NCI-H2196 treated with DMSO at 0.1 percent for 48 hours (cell line): ENCODE results near the gene CCDC57.

ENCODE experiments used
- DNase-seq: peaks from one replicate; lab custom pipeline; 2025; ENCODE audit not compliant: unreplicated experiment; lab: John Stamatoyannopoulos, UW

Gene CCDC57

DNA sequence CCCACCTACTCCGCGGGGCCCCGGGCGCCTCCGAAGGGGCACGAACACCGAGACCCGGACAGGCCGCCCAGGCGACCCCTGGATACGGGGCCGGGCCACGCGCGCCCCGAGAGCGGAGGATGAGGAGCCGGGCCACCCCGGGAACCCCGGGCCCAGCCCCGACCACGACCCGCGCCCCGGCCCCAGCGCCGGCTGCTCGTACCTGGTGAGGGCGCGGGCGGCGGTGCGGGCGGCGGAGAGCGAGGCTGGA is 114.8 kb downstream of the CCDC57 start:
- DNase-seq = no peak

DNA sequence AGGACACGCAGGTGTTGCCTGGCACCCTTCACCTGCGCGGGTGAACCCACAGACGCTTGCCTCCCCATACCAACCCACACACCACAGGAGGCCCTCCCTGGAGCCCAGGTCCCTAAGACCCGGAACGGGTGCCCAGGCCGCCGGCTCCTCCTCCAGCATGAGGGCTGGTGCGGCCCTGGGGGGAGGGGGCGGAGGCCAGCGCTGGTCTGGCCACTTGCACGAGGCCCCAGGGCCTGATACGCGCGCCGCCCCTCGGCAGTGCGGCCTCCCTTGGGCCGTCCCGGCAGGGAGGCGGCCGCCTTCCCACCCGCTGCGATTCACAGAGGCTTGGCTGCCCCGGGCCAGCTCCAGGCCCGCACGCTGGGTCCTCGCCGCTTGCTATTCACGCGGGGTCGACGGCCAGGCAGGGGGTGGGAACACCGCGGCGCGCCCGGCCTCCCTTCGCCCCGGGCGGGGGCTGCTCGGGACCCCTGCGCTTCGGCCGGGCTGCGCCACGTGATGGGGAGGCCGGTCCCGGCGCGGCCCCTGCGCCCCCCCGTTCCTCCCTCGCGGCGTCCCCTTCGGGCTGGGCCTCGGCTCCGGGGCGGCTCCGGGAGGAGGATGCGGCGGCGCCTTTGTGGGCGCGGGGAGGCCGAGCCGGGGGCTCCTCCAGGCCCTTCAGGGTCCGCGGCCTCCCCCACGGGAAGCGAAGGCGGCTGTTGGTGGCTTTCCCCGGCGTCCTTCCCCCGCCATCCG is 115.3 kb downstream of the CCDC57 start:
- no peak for DNase-seq

DNA sequence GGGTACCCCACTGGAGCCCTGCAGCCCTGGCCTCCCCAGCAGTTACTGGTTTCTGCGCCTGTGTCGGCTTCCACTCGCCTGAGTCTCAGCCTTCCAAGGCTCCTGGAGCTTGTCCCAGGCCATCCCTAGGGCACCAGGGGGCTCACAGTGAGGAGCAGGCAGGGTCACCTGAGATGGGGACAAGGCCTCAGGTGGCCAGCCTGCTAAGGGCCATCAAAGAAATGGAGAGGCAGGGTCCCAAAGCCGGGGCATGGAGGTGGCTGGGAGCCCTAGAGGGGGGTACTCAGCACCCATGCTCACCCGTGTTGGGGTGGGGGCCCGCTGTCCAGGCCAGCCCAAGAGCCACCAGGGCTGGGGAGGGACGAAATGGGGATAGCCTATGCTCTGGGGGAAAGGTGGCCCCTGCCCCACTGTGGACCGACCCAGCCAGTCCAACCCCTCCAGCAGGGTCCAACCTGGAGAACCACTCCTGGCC is 115.9 kb downstream of the CCDC57 start:
- no peak for DNase-seq

DNA sequence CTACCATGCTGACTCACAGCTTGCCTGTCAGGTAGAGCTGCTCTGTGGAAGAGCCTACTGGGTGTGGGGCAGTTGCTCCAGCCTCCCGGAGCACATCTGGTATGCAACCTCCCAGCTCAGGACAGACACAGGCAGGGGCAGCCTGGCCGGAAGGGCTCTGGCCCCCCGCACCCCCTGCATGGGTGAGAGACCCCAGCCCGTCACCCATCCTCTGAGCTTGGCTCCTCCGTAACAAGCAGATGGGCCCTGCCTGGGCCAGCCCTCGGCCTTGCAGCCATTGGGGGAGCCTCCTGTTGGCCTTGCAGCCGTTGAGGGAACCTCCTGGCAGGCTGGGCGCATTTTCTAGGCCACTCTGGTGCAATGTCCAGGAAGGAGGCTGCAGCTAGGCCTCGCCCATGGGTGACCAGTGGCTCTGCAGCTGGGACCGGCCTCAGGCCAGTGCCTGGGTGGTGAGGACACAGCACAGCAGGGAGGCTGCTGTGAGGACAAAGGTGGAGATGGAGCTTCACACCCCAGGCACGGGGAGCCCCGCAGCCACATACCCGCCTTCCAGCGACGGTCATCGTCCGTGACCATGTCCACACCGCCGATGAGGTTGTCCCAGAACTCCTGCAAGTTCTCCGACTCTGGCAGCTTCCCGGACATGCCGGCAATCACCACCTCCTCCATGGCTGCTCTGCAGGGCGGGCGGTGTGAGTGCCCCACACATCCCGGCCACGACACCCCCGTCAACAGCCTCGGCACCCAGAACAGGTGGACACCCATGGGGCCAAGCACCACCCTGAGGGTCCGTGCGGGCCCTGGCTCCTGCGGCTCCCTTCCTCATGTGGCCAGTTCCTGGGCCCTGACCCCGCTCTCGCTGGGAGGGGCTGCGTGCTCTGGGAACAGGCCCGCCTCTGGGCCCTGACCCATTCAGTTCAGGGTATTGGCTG is 116.6 kb downstream of the CCDC57 start:
- DNase-seq = no peak

DNA sequence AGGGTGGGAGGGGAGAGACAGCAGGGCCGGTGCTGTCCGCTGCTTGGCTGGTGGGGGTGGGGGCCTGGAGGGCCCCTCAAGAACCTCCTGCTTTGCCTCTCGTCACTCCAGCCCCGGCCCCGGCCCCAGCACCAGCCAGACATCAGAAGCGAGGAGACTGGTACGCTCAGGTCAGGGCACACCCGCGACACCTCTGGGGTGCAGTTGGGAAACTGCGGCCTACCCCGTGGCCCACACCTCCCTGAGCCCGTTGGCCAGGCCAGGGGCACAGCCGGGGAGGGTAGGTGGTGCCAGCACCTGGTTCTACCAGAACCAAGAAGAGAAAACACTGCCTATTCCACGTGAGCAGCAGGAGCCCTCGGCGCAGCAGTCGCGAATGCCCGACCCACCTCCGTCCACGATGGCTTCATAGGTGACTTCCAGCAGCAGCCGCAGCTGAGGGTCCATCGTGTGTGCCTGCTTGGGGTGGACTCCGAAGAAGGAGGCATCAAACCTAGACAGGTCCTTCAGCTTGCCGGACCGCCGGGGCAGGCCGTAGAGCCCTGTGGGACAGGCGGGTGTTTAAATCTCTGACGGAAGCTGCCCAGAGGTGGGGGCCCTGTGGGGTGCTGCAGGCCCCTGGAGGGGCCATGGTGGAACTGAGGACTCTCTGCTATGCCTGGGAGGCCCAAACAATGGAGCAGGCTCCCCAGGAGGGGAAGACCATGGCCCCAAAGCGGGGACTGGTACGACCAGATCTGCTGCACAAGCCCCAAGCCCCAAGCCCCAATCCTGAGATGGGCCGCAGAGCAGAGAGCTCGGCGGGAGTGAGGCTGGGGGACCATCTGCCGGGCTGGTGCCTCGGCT is 117.5 kb downstream of the CCDC57 start:
- DNase-seq = no peak

DNA sequence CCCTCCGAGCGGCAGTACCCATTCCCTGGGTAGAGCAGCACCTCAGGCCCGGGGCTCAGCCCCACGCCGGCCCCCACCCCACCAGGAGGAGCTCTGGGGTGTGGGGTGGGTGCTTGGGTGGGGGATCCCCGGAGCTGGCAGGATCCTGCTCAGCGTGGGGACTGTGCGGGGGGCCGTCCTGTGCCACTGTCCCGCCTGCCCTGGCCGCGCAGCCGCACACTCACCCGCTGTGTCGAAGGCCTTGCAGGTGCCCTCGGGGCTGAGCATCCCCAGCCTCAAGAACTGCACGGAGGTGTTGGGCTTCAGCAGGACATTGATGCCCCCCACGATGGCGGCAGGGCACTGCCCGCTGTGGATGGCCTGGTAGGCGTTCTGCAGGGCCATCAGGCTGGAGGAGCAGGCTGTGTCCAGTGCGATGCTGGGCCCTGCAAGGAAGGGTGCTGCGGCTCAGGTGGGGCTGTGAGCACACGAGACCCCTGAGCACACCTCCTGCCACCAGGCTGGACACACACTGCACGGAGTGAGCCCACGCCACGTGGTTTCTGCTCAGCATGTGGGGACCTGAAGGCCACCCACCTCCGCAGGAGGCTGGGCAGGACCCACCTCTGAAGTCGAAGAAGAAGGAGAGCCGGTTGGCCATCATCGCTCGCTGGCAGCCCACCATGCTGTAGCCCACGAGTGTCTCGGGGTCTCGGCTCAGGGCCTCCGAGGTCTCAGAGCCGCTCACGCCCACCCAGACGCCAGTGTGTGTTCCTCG is 119.5 kb downstream of the CCDC57 start:
- no peak for DNase-seq

DNA sequence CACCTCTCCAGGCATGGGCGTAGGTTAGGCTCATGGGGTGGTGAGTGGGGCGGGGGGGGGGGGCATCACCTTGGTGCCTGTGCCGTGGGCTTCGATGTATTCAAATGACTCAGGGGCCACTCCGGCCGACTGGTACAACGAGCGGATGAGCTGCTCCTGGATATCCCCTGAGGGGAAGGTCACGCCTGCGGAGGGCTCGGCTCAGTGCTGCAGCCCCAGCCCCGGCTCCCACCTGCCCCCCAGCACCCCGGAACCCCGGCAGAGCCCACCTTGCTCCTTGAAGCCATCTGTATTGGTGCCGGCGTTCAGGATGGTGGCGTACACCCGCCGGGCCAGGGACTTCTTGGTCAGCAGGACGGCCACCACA is 120.0 kb downstream of the CCDC57 start:
- DNase-seq = no peak

DNA sequence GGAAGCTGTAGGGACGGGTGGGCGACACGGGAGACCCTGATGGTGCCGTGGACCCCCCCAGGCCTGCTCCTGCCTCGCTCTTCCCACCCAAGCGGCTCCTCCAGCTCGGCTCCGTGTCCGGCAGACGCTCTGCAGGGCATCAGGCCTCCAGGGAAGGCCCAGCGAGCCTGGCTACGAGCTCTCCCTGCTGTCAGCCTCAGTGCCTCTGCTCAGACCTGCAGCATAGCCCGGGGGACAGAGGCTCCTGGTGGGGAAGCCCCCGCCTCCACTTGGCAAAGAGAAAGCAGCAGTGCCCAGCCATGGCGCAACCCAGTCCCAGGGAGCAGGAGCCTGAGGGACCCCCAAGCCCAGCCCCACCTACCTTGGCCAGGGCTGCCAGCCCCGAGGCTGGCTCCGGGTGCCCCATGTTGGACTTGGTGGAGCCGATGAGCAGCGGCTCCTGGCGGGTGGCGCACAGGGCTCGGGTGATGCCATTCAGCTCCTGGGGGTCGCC is 120.5 kb downstream of the CCDC57 start:
- no peak for DNase-seq

DNA sequence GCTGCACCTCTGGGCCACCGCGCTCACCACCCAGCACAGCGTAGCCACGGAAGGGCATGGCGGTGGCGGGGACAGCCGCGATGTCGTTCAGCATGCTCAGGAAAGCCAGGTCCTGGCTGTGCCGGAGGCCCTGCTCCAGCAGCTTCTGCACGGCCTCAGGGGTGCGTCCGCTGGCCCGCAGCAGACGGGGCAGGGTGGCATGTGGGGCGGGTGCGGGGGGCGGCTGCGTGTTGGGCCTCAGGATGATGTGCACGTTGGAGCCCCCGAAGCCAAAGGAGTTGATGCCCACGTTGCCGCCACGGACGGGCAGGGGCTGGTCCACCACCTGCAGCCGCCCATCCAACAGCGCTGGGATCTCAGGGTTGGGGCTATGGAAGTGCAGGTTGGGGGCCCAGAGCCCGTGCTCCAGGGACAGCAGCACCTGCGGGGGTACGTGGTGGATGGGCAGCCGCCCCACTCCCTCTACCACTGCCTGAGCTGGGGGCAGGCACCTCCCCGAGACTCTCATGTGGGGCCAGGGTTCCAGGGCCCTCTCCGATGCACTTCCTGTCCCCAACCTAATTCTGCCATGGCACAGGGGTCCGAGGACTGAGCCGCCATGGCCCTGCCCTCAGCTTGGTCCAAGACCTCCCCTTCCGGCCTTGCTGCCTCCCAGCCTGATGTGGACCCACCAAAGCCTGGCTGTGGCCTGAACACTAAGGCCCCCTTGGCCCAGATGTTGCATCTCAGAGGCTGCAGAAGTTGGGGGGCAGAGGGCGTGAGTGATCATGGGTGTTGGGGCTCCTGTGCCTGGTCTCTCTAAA is 121.2 kb downstream of the CCDC57 start:
- DNase-seq = no peak

DNA sequence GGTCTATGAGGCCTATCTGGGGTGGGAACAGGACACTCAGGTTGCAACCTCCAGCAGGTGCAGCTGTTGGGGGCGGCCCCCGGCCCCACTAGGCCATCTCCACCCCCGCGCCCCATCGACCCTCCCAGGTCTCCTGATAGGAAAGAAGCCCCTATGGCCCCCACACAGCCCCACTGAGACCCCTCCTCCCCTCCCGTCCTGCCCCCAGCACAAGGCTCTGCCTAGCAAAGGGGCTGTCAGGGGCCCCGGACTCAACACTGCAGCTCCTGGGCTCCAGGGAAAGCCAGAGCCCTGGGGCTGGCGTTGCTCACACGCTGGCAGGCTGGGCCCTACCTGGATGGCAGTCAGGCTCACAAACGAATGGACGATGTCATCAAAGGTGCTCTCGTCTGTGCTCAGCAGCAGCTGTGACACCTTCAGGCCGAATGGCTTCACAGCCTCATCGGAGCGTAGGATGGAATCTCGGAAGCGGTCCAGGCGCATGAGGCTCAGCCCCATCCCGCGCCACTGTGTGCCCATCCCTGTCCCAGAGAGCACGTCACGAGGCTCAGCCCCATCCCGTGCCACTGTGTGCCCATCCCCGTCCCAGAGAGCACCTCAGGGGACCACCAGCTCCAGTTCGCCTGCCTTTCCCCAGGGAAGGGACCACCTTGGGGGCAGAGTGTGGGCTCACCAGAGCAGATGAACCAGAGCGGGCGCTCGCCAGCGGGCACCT is 121.9 kb downstream of the CCDC57 start:
- no peak for DNase-seq

DNA sequence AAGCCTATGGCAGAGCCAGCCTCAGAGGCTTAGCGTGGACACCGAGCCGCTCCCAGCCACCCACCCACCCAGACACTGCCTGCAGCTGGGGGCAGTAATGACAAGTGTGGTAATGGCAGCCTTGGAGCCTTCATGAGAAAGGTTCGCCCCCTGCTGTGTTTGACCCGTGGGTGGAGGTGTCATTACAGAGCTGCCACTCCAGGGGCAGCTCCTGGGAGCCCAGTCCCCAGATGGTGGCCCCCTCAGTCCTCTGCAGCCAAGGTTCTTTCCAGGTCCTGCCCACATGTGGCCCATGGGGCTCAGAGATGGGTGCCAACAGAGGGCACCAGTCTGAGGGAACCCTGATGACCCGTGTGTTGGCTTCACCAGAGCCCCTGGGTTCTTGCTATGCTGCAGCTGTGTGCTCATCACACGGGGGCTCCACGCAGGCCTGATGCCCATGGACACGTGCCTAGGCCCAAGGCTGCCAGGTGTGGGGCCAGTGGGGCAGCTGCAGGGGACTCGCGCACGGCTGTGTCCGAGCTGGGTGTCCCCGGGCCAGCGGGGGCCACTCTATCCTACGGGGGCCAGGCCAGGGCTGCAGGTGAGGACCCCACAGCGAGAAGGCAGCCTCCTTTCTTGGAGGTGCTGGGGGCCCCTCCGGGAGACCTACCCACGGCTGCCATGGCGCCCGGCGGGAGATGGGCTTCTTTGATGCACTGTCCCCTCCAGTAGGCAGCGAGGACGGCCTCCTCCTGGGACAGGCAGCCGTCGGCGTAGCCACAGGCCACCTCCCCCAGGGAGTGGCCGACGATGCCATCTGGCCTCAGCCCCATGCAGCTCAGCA is 122.7 kb downstream of the CCDC57 start:
- DNase-seq = no peak

DNA sequence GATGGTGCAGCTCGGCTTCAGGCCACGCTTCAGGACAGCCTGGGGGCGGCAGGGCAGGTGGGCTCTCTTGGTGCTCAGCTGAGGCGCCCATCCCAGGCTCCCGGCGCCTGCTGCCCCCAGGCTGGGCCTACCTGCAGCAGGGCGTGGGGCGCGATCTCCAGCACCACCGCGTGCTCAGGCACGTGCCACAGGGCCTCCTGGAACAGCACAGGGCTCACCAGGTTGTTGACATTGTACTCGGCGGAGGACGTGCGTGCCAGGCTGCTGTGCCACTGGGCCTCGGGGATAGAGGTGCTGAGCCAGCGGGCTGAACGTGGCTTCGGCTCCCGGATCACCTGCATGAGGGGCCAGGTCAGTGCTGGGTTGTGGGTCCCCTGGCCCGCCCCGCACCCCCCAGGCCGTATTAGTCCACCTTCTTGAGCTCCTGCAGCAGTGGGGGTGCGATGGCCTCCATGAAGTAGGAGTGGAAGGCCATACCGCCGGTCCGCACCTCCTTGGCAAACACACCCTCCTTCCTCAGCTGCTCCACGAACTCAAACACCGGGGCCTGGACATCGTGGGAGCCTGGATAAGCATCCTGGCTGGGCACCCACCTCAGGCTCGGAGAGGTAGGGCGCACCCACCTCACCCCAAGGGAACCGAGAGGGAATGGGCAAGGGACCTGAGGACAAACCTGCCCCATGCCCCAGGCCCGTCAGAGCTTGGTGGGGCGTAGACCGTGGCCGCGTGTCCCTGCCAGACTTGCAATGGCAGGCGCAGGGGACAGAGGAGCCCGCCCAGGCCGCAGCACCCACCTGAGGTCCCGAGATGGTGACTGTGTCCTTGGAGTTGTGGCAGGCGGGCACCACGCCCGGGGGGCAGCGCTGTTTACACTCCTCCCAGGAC is 123.6 kb downstream of the CCDC57 start:
- DNase-seq = no peak

DNA sequence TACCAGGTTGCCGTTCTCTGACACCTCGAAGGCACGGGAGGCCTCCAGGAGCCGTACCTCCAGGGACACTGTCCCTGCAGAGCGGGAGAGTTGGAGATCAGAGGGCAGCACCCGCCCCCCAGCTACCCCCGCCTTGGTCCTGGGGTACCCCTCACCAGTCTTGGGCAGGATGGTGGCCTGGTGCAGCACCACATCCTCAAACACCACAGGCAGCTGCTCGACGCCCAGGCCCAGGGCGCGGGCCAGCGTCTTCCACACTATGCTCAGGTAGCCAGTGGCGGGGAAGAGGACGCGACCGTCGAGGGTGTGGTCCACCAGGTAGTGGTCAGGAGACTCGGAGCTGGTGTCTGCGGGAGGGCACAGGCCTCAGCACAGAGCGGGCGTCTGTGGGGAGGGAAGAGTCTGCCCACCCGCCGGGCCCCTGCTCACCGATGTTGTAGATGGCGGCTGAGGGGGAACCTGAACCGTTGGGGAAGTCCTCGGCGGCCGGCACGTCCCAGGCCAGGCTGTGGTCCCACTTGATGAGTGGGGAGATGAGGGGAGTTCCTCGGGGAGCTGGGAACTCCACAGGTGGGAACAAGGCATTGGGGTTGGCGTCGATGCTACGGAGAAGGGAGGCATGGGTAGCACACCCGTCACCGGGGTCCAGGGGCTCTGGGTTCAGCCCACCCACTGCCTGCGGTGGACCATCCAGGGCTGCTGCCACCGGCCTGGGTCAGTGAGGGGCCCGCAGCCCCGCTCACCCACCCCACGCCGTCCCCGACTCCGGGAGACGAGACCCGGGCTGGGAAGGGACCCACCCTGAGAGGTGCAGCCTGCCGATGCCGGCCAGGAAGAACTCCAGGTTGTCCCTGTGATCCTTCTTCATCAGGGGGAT is 124.4 kb downstream of the CCDC57 start:
- DNase-seq = no peak

DNA sequence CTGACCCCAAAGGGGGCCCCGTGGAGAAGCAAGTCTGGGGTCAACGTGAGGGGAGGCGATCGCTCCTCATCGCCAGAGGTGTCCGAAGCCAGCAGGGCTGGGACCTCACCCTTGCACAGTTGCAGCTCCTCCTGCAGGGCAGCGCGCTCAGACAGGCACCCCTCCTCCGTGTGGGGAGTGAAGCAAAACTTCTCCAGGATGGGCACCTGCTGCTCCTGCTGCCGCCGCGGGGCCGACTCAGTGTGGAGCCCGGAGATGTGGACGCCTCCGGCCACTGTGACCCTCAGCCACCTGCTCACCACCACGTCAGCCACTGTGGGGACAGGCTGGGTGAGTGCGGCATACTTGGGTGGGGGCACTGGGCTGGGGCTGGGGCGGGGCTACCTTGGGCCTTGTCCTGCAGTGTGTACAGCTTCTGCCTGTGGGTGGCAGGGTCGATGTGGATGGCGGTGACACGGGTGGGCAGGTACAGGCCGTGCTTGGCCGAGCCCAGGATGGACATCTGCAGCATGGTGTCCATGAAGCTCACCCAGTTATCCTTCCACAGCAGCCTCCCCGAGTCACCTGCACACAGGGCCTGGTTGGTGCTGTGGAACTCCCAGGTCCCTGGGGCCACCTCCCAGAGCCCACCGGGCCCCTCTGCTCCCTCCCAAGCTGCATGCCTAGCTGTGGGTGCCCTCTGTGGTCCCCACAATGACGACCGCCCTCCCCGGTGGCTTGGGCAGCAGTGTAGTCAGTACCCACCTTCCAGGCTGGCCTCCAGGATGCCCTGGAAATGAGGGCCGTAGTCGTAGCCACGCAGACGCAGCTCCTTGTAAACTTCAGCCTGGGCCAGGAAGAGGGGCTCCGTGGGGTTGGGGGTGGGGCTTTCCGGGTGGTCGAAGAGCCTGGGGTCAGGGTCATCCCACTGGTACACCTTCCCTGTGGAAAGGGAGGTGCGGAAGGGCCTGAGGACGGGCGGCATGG is 125.4 kb downstream of the CCDC57 start:
- DNase-seq = no peak
